Left ventricle myocardium inferior (tissue), 1 donor: ENCODE measurements around the gene TMEM225. TPM values are rescaled to one million over a fixed set of nuclear protein-coding genes. Genes with fewer than 3 reads are reported as not detected.

Experiments
- DNase-seq: peaks from one replicate; pipeline ENCODE4 v3.0.0-alpha.2; 2020
- H3K27ac ChIP-seq: fragments of 200-600 bp; replicated peaks from 2 replicates; pipeline ENCODE4 v1.8.0; 2021
- H3K27me3 ChIP-seq: fragments of 200-600 bp; 2 replicates; pipeline ENCODE4 v1.8.0; 2021; ENCODE audit warnings: low read depth
- H3K36me3 ChIP-seq: fragments of 200-600 bp; 2 replicates; pipeline ENCODE4 v1.8.0; 2021
- H3K4me1 ChIP-seq: fragments of 200-600 bp; 2 replicates; pipeline ENCODE4 v1.8.0; 2021
- H3K4me3 ChIP-seq: fragments of 200-600 bp; 2 replicates; pipeline ENCODE4 v1.8.0; 2021; ENCODE audit warnings: mild to moderate bottlenecking, moderate library complexity
- H3K9me3 ChIP-seq: fragments of 200-600 bp; replicated peaks from 2 replicates; pipeline ENCODE4 v1.8.0; 2021
- intact Hi-C: fragments of 100-400 bp; cut with micrococcal nuclease; formaldehyde crosslinking; loops from one replicate; pipeline ENCODE4 v1.11.0; 2022
- total RNA-seq: library from RNA; stranded (reverse); fragmentation: NEBNext Ultra II Directional; extraction: Animal tissue kit (Norgen Biotek cat#: 25700); gene quantifications from one replicate; pipeline ENCODE4 v1.2.1, GENCODE V29; 2021
- TF ChIP-seq, protein P1 (sequence below): fragments of 200-600 bp; IDR thresholded peaks from 2 replicates; pipeline ENCODE4 v1.8.0; 2021; ENCODE audit warnings: antibody characterized with exemption, mild to moderate bottlenecking, borderline replicate concordance
- donor health status: DM: no; HTN: yes; CAD: no; lungs with severe emphysema.

TMEM225 gene
- total RNA-seq, 1 donor from 2014 or later: not detected

DNA sequence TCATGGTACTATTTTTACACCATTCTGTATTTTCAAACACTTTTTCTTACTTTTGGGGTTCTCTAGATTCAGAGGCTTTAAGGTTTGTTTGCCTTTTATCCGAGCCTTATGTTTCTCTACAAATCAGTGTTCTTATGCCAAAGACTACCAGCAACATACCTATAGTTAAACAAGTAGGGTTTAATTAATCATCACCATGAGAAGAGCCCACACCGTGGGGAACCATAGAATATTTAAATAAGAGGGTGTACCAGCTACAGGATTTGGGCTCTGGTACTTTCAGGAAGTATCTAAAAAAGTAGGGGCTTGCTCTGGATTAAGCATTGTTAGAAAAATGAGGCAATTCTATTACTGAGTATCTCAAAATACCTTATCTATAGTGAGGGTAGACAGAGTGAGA, 25.7 kb downstream of the TMEM225 start:
- H3K27me3 ChIP-seq: no peaks in the 10 kb centered on the region
- TF ChIP-seq, protein P1, sequence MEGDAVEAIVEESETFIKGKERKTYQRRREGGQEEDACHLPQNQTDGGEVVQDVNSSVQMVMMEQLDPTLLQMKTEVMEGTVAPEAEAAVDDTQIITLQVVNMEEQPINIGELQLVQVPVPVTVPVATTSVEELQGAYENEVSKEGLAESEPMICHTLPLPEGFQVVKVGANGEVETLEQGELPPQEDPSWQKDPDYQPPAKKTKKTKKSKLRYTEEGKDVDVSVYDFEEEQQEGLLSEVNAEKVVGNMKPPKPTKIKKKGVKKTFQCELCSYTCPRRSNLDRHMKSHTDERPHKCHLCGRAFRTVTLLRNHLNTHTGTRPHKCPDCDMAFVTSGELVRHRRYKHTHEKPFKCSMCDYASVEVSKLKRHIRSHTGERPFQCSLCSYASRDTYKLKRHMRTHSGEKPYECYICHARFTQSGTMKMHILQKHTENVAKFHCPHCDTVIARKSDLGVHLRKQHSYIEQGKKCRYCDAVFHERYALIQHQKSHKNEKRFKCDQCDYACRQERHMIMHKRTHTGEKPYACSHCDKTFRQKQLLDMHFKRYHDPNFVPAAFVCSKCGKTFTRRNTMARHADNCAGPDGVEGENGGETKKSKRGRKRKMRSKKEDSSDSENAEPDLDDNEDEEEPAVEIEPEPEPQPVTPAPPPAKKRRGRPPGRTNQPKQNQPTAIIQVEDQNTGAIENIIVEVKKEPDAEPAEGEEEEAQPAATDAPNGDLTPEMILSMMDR: no peak
- no peak overlapping the region for H3K4me3 ChIP-seq
- H3K4me1 ChIP-seq: no peaks in the 10 kb centered on the region
- H3K27ac ChIP-seq: no peak overlapping the region
- H3K9me3 ChIP-seq: peaks cover 14% of the 10 kb centered on the region
- no peaks in the 10 kb centered on the region for H3K36me3 ChIP-seq
- no peak for DNase-seq
- intact Hi-C loops: no loop called here

- Histone ChIP-seq H3K9me3 (peaks cover 14% of the 10 kb centered on the region), H3K4me3 (no peak overlapping the region), H3K27ac (no peak overlapping the region), H3K27me3 (no peaks in the 10 kb centered on the region), H3K4me1 (no peaks in the 10 kb centered on the region), H3K36me3 (no peaks in the 10 kb centered on the region)
- intact Hi-C loops: no loop called here
- DNase-seq: no peak
- TF ChIP-seq, protein P1: no peak
Measured at GRCh38 chr11:123856444-123856843, 29.0 kb downstream of the TMEM225 start.

- Histone ChIP-seq H3K4me1 (no peaks in the 10 kb centered on the region), H3K9me3 (peaks cover 14% of the 10 kb centered on the region), H3K36me3 (no peaks in the 10 kb centered on the region), H3K4me3 (no peak overlapping the region), H3K27ac (no peak overlapping the region), H3K27me3 (no peaks in the 10 kb centered on the region)
- intact Hi-C loops: no loop called here
- TF ChIP-seq, protein P1: no peak
- no peak for DNase-seq
Measured at GRCh38 chr11:123853038-123853437, 32.4 kb downstream of the TMEM225 start.

- H3K4me3 ChIP-seq: no peak overlapping the region
Measured at GRCh38 chr11:123852321-123852720, 33.1 kb downstream of the TMEM225 start.

DNA sequence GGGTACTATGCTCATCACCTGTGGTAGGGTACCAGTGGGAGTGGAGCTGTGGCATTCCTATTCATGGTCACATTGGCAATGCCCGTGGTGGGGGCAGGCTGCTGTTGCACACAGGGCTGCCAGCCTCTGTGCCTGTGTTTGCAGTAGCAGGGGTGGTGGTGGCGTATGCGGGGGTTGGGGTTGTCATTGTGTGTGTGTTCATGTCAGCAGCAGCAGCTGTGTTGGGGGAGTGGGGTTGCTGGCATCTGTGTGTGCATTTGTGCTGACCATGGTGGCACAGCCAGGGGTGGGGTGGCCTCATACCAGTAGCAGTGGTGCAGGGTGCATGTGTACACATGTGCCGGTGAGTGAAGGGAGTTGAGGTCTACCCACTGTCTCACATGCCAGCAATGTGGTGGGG, 34.4 kb downstream of the TMEM225 start:
- H3K9me3 ChIP-seq: no peaks in the 10 kb centered on the region
- TF ChIP-seq, protein P1: no peak
- no peaks in the 10 kb centered on the region for H3K27me3 ChIP-seq
- no peaks in the 10 kb centered on the region for H3K4me1 ChIP-seq
- DNase-seq: no peak
- intact Hi-C loops: no loop called here
- H3K36me3 ChIP-seq: no peaks in the 10 kb centered on the region
- no peak overlapping the region for H3K4me3 ChIP-seq
- no peak overlapping the region for H3K27ac ChIP-seq

More at GRCh38 chr11:123852321-123852720, 33.1 kb downstream of the TMEM225 start:
- Histone ChIP-seq H3K9me3 (peaks cover 12% of the 10 kb centered on the region), H3K27ac (no peak overlapping the region), H3K4me1 (no peaks in the 10 kb centered on the region), H3K36me3 (no peaks in the 10 kb centered on the region), H3K27me3 (no peaks in the 10 kb centered on the region)
- no peak for DNase-seq
- intact Hi-C loops: no loop called here
- TF ChIP-seq, protein P1: no peak

GRCh38 chr11:123841174-123841573, 44.3 kb downstream of the TMEM225 start:
- Histone ChIP-seq H3K27ac (no peak overlapping the region), H3K9me3 (no peaks in the 10 kb centered on the region), H3K4me1 (no peaks in the 10 kb centered on the region), H3K36me3 (no peaks in the 10 kb centered on the region), H3K4me3 (no peak overlapping the region), H3K27me3 (no peaks in the 10 kb centered on the region)
- no peak for DNase-seq
- TF ChIP-seq, protein P1: no peak
- intact Hi-C loops: no loop called here
